OCI-LY3 (cell line): ENCODE results near the gene SLC10A1.

Experiments
- EZH2phosphoT487 ChIP-seq: fragments of 200-600 bp; shearing (Covaris generic); IDR thresholded peaks from 2 replicates; pipeline ENCODE4 v1.6.1; 2018; ENCODE audit warnings: antibody characterized with exemption, mixed run types, low read depth
- TF ChIP-seq, protein P1 (sequence below): fragments of 200-600, 300-600 bp; sonication (generic); IDR thresholded peaks from 2 replicates; pipeline ENCODE4 v1.5.1; 2014; ENCODE audit warnings: antibody characterized with exemption, low read length, low read depth

DNA sequence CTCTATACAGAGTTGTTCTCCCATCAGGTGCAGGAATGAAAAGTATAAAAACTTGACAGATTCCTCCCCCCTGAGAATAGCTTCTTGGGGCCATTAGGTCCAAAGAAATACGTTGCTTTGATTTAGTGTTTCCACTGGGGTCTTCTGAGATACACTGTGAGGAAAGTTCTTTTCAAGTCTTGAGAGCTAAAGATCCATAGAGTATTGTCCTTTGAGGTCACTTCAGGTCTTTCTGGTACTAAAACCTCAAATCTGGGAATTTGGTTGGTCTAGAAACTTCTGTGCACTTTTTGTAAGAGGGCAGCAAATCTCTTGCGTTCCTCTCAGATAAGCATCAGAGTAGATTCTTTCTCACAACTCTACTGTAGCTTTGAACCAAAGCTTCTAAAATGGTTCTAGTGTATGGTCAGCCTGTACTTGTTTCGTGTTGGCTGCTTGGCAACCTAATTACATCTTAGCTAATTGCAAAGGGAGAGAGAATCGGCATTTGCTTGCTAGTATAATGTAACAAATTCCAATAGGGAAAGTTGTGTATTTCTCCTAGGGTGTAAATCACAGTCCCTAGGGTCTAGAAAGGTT is 20.1 kb downstream of the SLC10A1 start:
- TF ChIP-seq, protein P1, sequence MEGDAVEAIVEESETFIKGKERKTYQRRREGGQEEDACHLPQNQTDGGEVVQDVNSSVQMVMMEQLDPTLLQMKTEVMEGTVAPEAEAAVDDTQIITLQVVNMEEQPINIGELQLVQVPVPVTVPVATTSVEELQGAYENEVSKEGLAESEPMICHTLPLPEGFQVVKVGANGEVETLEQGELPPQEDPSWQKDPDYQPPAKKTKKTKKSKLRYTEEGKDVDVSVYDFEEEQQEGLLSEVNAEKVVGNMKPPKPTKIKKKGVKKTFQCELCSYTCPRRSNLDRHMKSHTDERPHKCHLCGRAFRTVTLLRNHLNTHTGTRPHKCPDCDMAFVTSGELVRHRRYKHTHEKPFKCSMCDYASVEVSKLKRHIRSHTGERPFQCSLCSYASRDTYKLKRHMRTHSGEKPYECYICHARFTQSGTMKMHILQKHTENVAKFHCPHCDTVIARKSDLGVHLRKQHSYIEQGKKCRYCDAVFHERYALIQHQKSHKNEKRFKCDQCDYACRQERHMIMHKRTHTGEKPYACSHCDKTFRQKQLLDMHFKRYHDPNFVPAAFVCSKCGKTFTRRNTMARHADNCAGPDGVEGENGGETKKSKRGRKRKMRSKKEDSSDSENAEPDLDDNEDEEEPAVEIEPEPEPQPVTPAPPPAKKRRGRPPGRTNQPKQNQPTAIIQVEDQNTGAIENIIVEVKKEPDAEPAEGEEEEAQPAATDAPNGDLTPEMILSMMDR = no peak
- TF ChIP-seq EZH2phosphoT487 = no peak
